Measurements from ENCODE around the gene VPS37D. TPM values are rescaled to one million over a fixed set of nuclear protein-coding genes. Genes with fewer than 3 reads are reported as not detected.

The VPS37D gene
- total RNA-seq, 2 donors from 2014 or later, result 0.92 to 1.2 TPM

- ATAC-seq (ENCODE audit: insufficient number of reproducible peaks, low FRiP score, low read depth), result peak; percentile 95
- Histone ChIP-seq H3K4me1 (ENCODE audit: control insufficient read depth in 1 of 2, low read depth in 2 of 2) (peaks cover 15 to 32% of the 10 kb centered on the region in 2 donors), H3K36me3 (peaks cover 9% of the 10 kb centered on the region), H3K9me3 (no peaks in the 10 kb centered on the region), H3K27me3 (replicated peaks; ENCODE audit: insufficient read depth) (no peaks in the 10 kb centered on the region), H3K4me3 (peak within 1 kb of the TSS; percentile 97), H3K27ac (peak within 1 kb of the TSS; percentile 73 to 87)
- TF ChIP-seq CTCF (IDR thresholded peaks at IDR 0.05), result no peak
- peak; percentile 98 for DNase-seq (ENCODE audit: low spot score)
Observed at GRCh38 chr7:73683056-73683787, 15.6 kb downstream of the VPS37D start, which contains the start of the genes BUD23 and DNAJC30. TSS of gene BUD23 (plus strand) at chr7:73683597. CDS start at chr7:73683626, 29 bp downstream. TSS of gene DNAJC30 (minus strand) at chr7:73683453. CDS start at chr7:73683423, 30 bp downstream.

GRCh38 chr7:73683788-73684693 is 16.4 kb downstream of the VPS37D start:
- Histone ChIP-seq H3K27ac (peak overlapping the region; percentile 73 to 87), H3K36me3 (peaks cover 6% of the 10 kb centered on the region), H3K4me1 (ENCODE audit: control insufficient read depth in 1 of 2, low read depth in 2 of 2) (peaks cover 15 to 32% of the 10 kb centered on the region in 2 donors), H3K27me3 (replicated peaks; ENCODE audit: insufficient read depth) (no peaks in the 10 kb centered on the region), H3K9me3 (no peaks in the 10 kb centered on the region), H3K4me3 (peak overlapping the region; percentile 97)
- TF ChIP-seq CTCF (IDR thresholded peaks at IDR 0.05), result no peak
- ATAC-seq (ENCODE audit: insufficient number of reproducible peaks, low FRiP score, low read depth), result no peak
- DNase-seq (ENCODE audit: low spot score), result no peak

GRCh38 chr7:73685311-73685710 is 17.7 kb downstream of the VPS37D start:
- DNase-seq (ENCODE audit: low spot score) (no peak), ATAC-seq (ENCODE audit: insufficient number of reproducible peaks, low FRiP score, low read depth) (no peak)
- Histone ChIP-seq H3K27me3 (replicated peaks; ENCODE audit: insufficient read depth) (no peaks in the 10 kb centered on the region), H3K9me3 (no peaks in the 10 kb centered on the region), H3K27ac (no peak overlapping the region), H3K36me3 (peaks cover 9% of the 10 kb centered on the region), H3K4me1 (ENCODE audit: control insufficient read depth in 1 of 2, low read depth in 2 of 2) (peaks cover 15 to 29% of the 10 kb centered on the region in 2 donors), H3K4me3 (no peak overlapping the region)
- TF ChIP-seq CTCF (IDR thresholded peaks at IDR 0.05), result no peak

GRCh38 chr7:73688288-73688687 is 20.7 kb downstream of the VPS37D start:
- ATAC-seq (ENCODE audit: insufficient number of reproducible peaks, low FRiP score, low read depth) (no peak), DNase-seq (ENCODE audit: low spot score) (no peak)
- no peak overlapping the region for H3K27ac ChIP-seq
- no peaks in the 10 kb centered on the region for H3K27me3 ChIP-seq (replicated peaks; ENCODE audit: insufficient read depth)
- H3K9me3 ChIP-seq, result no peaks in the 10 kb centered on the region
- H3K4me3 ChIP-seq, result no peak overlapping the region
- peaks cover 0 to 6% of the 10 kb centered on the region in 2 donors for H3K4me1 ChIP-seq (ENCODE audit: control insufficient read depth in 1 of 2, low read depth in 2 of 2)
- TF ChIP-seq CTCF (IDR thresholded peaks at IDR 0.05), result no peak
- peaks cover 26% of the 10 kb centered on the region for H3K36me3 ChIP-seq

GRCh38 chr7:73690646-73691045 is 23.0 kb downstream of the VPS37D start:
- DNase-seq (ENCODE audit: low spot score) (no peak), ATAC-seq (ENCODE audit: insufficient number of reproducible peaks, low FRiP score, low read depth) (no peak)
- Histone ChIP-seq H3K9me3 (no peaks in the 10 kb centered on the region), H3K4me1 (ENCODE audit: control insufficient read depth in 1 of 2, low read depth in 2 of 2) (no peaks in the 10 kb centered on the region), H3K36me3 (peaks cover 45% of the 10 kb centered on the region), H3K4me3 (no peak overlapping the region), H3K27me3 (replicated peaks; ENCODE audit: insufficient read depth) (no peaks in the 10 kb centered on the region), H3K27ac (no peak overlapping the region)
- no peak for TF ChIP-seq CTCF (IDR thresholded peaks at IDR 0.05)

Data from thoracic aorta (tissue), 2 donors.